Naive B cell (primary cell): ENCODE data around the gene STXBP5. TPM values are rescaled to one million over a fixed set of nuclear protein-coding genes. Genes with fewer than 3 reads are reported as not detected.

ENCODE experiments used
- ATAC-seq, 2 donors: fragments of 150-1000 bp; cut with Tn5 transposase; 2 replicates each; pipeline ENCODE4 v1.10.0; 2021; ENCODE audit warnings: low read depth in 2 of 2, mild to moderate bottlenecking in 2 of 2, moderate library complexity in 2 of 2
- DNase-seq: peaks from one replicate; pipeline ENCODE4 v3.0.0; 2022
- H3K27ac Mint-ChIP-seq, 6 donors: one replicate each; pipeline ENCODE4 v1.8.0; 2020 to 2022; ENCODE audit warnings: mild to moderate bottlenecking in 6 of 6, mixed read lengths in 6 of 6, moderate library complexity in 5 of 6, inconsistent platforms in 2 of 6
- H3K27me3 Mint-ChIP-seq, 3 donors: one replicate each; pipeline ENCODE4 v1.8.0; 2021 to 2022; ENCODE audit warnings: mixed read lengths in 3 of 3, mild to moderate bottlenecking in 1 of 3
- H3K36me3 Mint-ChIP-seq, 2 donors: one replicate each; pipeline ENCODE4 v1.8.0; 2020 to 2022; ENCODE audit warnings: mixed read lengths in 2 of 2, inconsistent platforms in 1 of 2, mild to moderate bottlenecking in 1 of 2
- H3K4me1 Mint-ChIP-seq, 3 donors: one replicate each; pipeline ENCODE4 v1.8.0; 2020 to 2022; ENCODE audit warnings: mixed read lengths in 3 of 3, inconsistent platforms in 1 of 3, mild to moderate bottlenecking in 1 of 3, moderate library complexity in 1 of 3
- H3K4me3 Mint-ChIP-seq, 8 donors: one replicate each; pipeline ENCODE4 v1.8.0; 2020 to 2022; ENCODE audit warnings: mild to moderate bottlenecking in 8 of 8, mixed read lengths in 8 of 8, moderate library complexity in 8 of 8, inconsistent platforms in 2 of 8
- H3K9me3 Mint-ChIP-seq, 7 donors: one replicate each; pipeline ENCODE4 v1.8.0; 2020 to 2022; ENCODE audit warnings: mixed read lengths in 7 of 7, mild to moderate bottlenecking in 5 of 7, inconsistent platforms in 2 of 7, moderate library complexity in 1 of 7
- polyA plus RNA-seq, 6 donors: library from polyadenylated mRNA; unstranded; fragments of 300-500 nt; fragmentation: Illumina TruSeq; gene quantifications; one replicate each; pipeline ENCODE4 v1.2.3, GENCODE V29; 2021; ENCODE audit warnings: low read depth in 6 of 6

STXBP5 gene
- polyA plus RNA-seq, 6 donors from 2014 or later = 2.2 to 5.0 (median 2.9) TPM

DNA sequence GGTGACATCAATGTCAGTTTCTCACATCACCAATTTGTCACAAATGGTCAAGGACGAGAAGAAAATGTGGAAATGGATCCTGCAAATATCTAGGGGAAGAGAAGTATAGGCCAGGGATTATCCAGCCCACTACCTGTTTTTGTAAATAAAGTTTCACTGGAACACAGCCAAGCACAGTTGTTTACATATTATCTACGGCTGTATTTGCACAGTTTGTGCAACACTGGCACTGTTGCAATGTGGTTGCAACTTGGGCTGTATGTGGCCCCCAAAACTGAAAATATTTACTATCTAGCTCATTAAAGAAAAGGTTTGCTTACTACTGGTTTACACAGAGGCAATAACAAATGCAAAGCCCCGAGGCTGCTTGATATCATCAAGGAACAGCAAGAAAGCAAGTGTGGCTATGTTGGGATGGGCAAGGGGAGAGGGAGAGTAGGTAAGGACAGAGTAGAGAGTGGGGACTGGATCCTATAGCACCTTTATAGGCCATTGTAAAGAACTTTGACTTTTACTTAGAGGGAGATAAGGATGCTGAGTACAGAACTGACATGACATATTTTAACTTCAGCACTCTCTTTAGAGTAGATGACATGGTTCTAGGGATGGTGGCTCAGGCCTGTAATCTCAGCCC is 11.8 kb upstream of the STXBP5 start:
- no peak overlapping the region for H3K4me3 Mint-ChIP-seq
- peaks cover 3 to 13% (median 13%) of the 10 kb centered on the region in 3 donors for H3K4me1 Mint-ChIP-seq
- H3K36me3 Mint-ChIP-seq = no peaks in the 10 kb centered on the region
- no peak overlapping the region for H3K27ac Mint-ChIP-seq
- no peaks in the 10 kb centered on the region for H3K27me3 Mint-ChIP-seq
- DNase-seq (no peak), ATAC-seq (no peak)
- H3K9me3 Mint-ChIP-seq = no peaks in the 10 kb centered on the region

DNA sequence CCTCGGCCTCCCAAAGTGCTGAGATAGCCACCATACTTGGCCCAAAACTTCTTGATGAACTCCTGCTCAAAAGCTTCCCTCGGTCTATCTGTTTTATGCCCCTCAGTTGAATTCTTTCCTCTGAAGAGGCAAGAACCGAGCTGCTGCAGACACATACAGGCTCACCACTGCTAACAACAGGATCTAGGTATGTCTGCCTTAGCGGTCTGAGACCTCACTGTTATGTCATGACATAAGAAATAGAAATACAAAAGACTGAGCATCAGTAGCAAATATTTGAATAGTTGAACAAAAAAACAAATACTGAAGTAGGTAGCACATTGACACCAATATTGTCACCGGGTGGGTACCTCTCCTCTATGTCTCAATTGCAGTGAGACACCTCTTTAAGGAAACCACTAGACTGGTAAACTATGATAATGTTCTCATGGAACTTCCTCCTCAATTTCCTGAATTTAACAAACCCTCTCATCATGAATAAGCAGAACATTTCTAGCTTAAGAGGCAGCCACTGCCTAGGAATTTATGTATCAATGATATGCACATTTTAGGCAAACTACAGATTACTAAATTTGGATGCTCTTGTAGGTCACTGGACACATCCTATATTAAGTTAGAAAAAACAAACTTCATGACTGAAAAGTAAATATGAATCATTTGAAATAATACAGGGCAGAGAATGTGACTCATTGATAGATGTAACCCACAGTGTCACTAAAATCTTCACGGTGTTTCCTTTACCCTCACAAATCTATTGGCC is 9.4 kb upstream of the STXBP5 start:
- Mint-ChIP-seq H3K4me3 (no peak overlapping the region), H3K27ac (peak overlapping the region in 1 of 6 donors; percentile 10), H3K9me3 (no peaks in the 10 kb centered on the region), H3K27me3 (no peaks in the 10 kb centered on the region), H3K36me3 (no peaks in the 10 kb centered on the region), H3K4me1 (peaks cover 3 to 13% (median 13%) of the 10 kb centered on the region in 3 donors)
- ATAC-seq (peak; percentile 32 to 35), DNase-seq (no peak)

DNA sequence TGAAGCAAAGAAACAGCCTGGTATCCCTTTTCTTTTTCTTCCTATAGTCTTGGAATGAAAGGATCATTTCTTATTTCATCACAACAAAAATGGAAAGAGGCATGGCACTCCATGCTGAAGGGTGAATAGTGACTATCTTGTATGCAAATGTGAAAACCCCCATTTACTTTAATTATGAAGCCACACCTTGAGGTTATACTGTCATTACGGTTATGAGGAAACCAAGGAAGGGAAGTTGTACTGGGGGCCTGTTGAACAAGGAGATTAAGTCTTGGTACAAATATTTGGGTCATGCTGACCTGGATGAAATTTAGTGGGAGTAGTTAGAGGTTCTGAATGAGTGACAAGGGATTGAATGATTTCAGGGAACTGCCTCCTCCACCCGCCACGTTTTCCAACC is 8.7 kb upstream of the STXBP5 start:
- peak; percentile 77 for ATAC-seq
- Mint-ChIP-seq H3K27me3 (no peaks in the 10 kb centered on the region), H3K27ac (peak overlapping the region in 3 of 6 donors; percentile 10 to 66 (median 15)), H3K4me1 (peaks cover 3 to 13% (median 13%) of the 10 kb centered on the region in 3 donors), H3K9me3 (no peaks in the 10 kb centered on the region), H3K4me3 (peak overlapping the region in 2 of 8 donors; percentile 11 to 72), H3K36me3 (no peaks in the 10 kb centered on the region)
- no peak for DNase-seq

DNA sequence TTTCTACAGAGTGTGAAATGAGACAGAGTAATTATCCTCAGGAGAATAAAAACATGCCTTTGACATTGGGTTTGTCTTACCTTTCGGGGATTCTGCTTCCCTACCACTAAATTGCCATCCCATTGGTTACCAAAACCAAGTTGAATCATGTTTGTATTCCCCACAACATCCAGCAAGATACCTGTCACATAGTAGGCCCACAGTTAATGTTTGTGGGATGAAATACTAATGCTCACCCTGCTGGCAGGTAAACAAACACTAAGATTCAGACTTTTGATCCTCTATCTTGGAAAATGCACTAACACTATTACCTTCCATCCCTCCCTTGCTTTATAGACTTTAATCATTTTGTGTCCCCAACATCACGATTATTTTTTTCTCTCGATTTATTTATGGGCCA is 8.2 kb upstream of the STXBP5 start:
- peak overlapping the region in 2 of 8 donors; percentile 11 to 72 for H3K4me3 Mint-ChIP-seq

DNA sequence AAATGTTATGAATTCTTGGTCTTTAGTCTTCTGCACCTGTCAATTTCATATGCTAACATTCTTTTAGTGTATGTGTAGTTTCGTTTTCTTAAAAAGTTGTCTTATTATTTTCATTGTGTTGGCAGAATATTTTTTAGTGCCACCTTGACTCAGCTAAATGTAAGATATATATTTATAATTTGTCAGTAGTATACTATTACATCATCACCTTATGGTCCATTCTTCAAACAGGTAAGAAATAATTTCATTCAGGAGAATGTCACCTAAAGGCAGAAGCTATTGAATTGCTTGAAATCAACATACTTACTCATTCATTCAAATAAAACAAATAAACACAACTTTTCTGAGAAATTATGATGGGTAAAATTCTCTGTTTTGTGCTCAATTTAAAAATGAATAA is 3.5 kb upstream of the STXBP5 start:
- H3K9me3 Mint-ChIP-seq = no peaks in the 10 kb centered on the region
- no peak overlapping the region for H3K4me3 Mint-ChIP-seq
- H3K27me3 Mint-ChIP-seq = no peaks in the 10 kb centered on the region
- no peak overlapping the region for H3K27ac Mint-ChIP-seq
- ATAC-seq = no peak
- no peaks in the 10 kb centered on the region for H3K36me3 Mint-ChIP-seq
- no peak for DNase-seq
- peaks cover 15 to 29% (median 16%) of the 10 kb centered on the region in 3 donors for H3K4me1 Mint-ChIP-seq

More for the DNA sequence above, 8.2 kb upstream of the STXBP5 start:
- Mint-ChIP-seq H3K9me3 (no peaks in the 10 kb centered on the region), H3K36me3 (no peaks in the 10 kb centered on the region), H3K27ac (no peak overlapping the region), H3K27me3 (no peaks in the 10 kb centered on the region), H3K4me1 (peaks cover 3 to 13% (median 13%) of the 10 kb centered on the region in 3 donors)
- DNase-seq (no peak), ATAC-seq (no peak)

DNA sequence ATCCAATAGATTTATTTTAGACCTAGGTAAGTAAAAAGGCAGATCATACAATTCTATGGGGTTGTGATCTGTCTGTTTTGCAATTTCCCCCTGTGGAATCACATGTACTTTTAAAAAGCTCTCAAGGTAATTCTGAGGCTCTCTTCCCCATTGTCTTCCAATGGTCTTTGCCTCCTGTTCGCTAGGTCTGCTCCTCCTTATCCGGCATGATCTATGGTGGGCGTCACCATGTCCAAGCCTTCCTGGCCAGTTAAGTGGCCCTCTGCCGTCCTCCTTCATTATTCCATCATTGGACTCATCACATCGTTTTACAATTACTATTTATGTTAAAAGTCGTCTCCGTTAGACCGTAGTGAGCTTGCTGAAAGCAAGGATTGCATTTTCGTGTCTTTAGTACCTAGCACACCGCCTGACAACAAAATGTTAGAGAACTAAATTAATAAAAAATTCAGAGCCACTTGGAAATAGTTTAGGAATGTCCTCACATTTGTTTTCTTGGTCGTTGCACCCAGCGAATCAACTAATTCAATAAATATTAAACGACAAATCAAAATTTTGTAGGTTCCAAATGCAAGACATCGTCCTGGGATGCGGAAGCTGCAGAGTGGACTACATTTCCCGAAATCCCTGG is 2.2 kb upstream of the STXBP5 start:
- DNase-seq (no peak), ATAC-seq (no peak)
- Mint-ChIP-seq H3K9me3 (no peaks in the 10 kb centered on the region), H3K27ac (peak overlapping the region; percentile 58 to 98 (median 97)), H3K4me1 (peaks cover 19 to 32% (median 22%) of the 10 kb centered on the region in 3 donors), H3K36me3 (no peaks in the 10 kb centered on the region), H3K27me3 (no peaks in the 10 kb centered on the region), H3K4me3 (peak overlapping the region; percentile 91 to 99 (median 98))

DNA sequence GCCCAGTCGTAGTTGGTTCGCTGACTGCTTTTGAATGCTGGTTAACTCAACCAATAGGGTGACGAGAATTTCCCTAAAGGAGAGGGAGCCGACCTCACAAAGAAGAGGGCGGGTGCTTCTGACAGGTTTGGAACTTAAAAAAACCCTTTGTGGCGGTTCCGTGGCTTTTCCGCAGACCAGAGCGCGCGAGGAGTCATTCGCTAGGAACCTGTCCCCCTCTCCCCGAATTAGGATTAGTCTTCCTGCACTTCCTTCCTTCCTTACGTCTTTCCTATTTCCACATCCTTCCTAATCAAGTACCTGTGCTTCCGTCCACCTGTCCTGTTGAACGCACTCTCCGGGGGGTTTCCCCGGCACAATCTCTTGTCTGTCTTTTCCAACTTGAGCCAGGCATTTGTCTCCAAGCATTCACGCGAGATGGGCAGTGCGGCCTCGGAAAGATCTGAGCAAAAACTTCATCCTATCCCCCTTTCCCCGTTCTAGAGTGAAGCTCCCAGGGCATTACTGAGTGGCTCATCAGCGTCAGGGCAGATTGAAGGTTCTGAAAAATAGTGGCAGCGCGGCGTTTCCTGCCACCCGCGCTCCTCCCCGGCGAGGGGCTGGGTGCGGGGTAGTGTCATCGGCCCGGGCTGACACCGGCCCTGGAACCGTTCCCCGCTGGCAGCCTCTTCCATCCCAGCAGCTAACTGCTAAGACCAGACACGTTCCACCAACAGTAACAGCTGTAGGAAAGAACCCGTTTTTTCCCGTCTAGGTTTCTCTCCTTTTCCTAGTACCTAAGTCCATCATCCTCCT is 1.5 kb upstream of the STXBP5 start:
- peak; percentile 78 for ATAC-seq
- H3K4me1 Mint-ChIP-seq = peaks cover 22 to 32% (median 23%) of the 10 kb centered on the region in 3 donors
- peak overlapping the region; percentile 91 to 99 (median 98) for H3K4me3 Mint-ChIP-seq
- DNase-seq = peak; percentile 87
- H3K9me3 Mint-ChIP-seq = no peaks in the 10 kb centered on the region
- no peaks in the 10 kb centered on the region for H3K27me3 Mint-ChIP-seq
- H3K27ac Mint-ChIP-seq = peak overlapping the region; percentile 95 to 99 (median 98)
- no peaks in the 10 kb centered on the region for H3K36me3 Mint-ChIP-seq

DNA sequence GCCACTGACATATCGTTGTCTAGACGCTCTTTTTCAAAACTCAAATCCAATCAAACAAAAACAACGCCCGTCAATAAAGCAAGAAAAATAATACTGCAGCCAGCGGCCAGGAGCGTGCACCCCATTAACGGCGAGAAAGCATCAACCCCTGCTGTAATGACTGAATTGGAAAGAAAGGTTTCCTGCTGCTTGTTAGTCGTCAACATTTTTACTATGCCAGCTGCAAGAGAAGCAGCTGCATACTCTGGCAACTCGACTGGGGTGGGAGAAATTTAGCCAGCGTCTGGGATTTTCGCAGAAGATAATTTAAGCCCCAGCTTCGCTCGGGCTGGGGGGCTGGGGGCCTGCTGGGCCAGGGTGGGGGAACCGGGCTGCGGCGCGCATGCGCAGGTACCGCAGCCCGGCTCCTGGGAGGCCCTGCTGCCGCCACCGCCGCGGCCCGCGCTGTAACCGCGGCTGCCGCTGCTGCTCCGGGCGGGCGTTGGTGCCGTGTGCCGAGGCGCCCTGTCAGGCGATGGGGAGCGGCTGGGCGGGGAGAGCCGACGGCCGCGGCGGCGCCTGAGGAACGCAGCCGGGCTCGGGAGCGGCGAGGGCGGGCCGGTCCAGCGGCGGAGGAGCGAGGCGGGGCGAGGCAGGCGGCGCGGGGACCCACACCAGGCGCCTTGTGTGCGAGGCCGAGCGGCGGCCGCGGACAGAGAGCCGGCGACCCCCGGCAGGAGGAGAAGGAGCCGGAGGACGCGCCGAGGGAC is 732 bp upstream of the STXBP5 start:
- peaks cover 22 to 32% (median 23%) of the 10 kb centered on the region in 3 donors for H3K4me1 Mint-ChIP-seq

DNA sequence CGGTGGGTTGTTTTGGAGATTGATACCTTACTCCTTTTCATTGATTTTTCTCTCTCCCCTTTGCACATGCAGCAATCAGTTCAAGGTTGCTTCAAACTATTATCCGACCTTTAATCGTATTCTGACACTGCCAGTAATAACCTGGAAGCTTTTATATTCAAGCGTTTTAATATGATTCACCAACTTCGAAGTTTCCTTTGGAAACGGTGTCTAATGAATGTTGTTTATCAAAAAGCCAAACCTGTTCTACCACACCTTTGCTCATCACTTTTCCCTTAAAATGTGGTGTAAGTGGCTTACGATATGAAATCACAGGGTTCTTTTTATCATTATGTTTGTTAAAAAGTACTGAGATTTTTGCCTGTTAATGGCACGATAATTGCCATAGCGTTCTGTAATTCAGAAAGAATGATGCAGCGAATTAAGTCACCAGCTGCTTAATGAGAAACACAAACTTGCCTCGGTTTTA is 660 bp downstream of the STXBP5 start:
- Mint-ChIP-seq H3K4me3 (peak overlapping the region; percentile 91 to 98 (median 94)), H3K9me3 (no peaks in the 10 kb centered on the region), H3K27me3 (no peaks in the 10 kb centered on the region), H3K4me1 (peaks cover 22 to 32% (median 23%) of the 10 kb centered on the region in 3 donors), H3K27ac (peak overlapping the region; percentile 75 to 95 (median 90)), H3K36me3 (no peaks in the 10 kb centered on the region)
- ATAC-seq (no peak), DNase-seq (no peak)

More for the DNA sequence above, 732 bp upstream of the STXBP5 start:
- Mint-ChIP-seq H3K4me3 (peak overlapping the region; percentile 91 to 99 (median 98)), H3K9me3 (no peaks in the 10 kb centered on the region), H3K27ac (peak overlapping the region; percentile 89 to 99 (median 97)), H3K36me3 (no peaks in the 10 kb centered on the region), H3K27me3 (no peaks in the 10 kb centered on the region)
- DNase-seq = peak; percentile 81
- peak; percentile 70 to 71 for ATAC-seq

DNA sequence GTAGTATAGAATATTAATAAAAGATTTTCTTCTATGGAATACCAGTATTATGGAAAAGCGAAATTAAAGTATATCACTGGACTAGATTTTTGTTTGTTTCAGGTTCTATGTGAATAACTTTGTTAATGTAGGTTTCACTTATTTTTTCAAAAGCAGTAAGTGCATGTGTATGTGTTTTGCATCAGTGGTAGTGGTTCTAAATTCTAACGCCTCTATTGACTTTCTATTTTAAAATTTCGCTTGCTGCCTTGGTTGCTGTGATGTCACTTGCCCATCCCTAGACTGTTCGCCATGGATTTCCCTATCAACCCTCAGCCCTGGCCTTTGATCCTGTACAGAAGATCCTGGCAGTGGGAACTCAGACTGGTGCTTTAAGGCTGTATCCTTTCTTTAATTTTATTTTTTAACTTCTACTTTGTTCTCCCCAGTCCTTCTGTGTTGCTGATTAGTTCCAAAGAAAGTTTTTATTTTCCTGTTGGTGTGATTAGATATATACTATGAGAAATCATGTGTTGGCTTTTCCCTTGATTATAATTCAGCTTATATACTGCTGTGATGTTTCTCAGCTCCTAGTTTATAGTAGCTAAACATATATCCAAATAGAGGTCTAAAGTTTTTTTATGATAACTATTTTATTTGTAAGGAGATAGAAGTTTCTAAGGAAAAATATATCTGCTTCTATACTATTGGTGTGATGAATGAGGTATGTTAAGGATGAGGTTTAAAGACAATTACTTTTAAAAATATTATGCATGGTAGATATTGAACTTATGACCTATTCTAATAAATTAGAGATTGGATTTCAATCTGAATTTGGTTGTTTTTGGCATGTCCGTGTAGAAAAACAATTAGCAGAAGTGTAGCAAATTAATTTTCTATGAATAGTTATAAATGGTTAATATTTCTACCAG is 1.7 kb downstream of the STXBP5 start:
- Mint-ChIP-seq H3K4me3 (peak overlapping the region; percentile 26 to 98 (median 72)), H3K4me1 (peaks cover 22 to 32% (median 23%) of the 10 kb centered on the region in 3 donors), H3K27me3 (no peaks in the 10 kb centered on the region), H3K9me3 (no peaks in the 10 kb centered on the region), H3K36me3 (no peaks in the 10 kb centered on the region), H3K27ac (peak overlapping the region in 2 of 6 donors; percentile 15 to 68)
- ATAC-seq (no peak), DNase-seq (no peak)

DNA sequence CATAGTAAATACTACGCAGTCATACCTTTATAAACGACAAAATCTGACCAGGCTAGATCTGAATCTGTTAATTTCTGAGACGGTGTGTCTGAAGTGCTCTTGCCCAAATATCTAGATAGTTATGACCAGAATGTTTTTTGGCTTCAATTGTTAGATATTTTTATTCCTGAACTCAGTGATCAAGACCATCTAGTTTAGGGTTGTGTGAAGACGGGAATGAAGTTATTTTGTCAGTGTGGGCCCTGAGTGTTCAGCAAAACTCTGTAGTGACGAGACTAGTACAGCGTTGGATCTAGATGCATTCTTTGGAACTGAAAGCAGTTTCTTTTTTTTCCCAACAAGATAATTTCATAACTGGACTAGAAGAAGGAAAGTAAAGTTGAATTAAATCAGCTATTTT is 3.1 kb downstream of the STXBP5 start:
- no peak for DNase-seq
- Mint-ChIP-seq H3K4me1 (peaks cover 15 to 25% (median 18%) of the 10 kb centered on the region in 3 donors), H3K27ac (peak overlapping the region in 1 of 6 donors; percentile 57), H3K4me3 (no peak overlapping the region), H3K36me3 (no peaks in the 10 kb centered on the region), H3K27me3 (no peaks in the 10 kb centered on the region), H3K9me3 (no peaks in the 10 kb centered on the region)
- no peak for ATAC-seq
